ENCODE data around the gene CSNK2A1. TPM values are rescaled to one million over a fixed set of nuclear protein-coding genes. Genes with fewer than 3 reads are reported as not detected.
"Not testable (repeated sequence)": the region's sequence is repeated elsewhere in the genome, so short reads cannot be mapped to it uniquely, and the experiment has no call there.

CSNK2A1 gene
- total RNA-seq, 2 donors from 2014 or later = 168 to 184 TPM

- peaks cover 3 to 7% of the 10 kb centered on the region in 2 donors for H3K9me3 Mint-ChIP-seq
- H3K4me3 Mint-ChIP-seq = no peak overlapping the region
- no peak for DNase-seq
- H3K4me1 Mint-ChIP-seq (ENCODE audit: low read depth) = peaks cover 46% of the 10 kb centered on the region
- H3K27ac Mint-ChIP-seq = no peak overlapping the region
- H3K36me3 Mint-ChIP-seq (ENCODE audit: insufficient read depth in 2 of 2) = peaks cover 12 to 30% of the 10 kb centered on the region in 2 donors
- no peak for ATAC-seq (replicated peaks in 1 of 2)
- no peaks in the 10 kb centered on the region for H3K27me3 Mint-ChIP-seq (ENCODE audit: low read depth)
Observed at GRCh38 chr20:516799-517198, 26.8 kb downstream of the CSNK2A1 start.

GRCh38 chr20:515696-516095 lies 27.9 kb downstream of the CSNK2A1 start:
- no peak overlapping the region for H3K4me3 Mint-ChIP-seq
- peaks cover 9 to 19% of the 10 kb centered on the region in 2 donors for H3K36me3 Mint-ChIP-seq (ENCODE audit: insufficient read depth in 2 of 2)
- H3K4me1 Mint-ChIP-seq (ENCODE audit: low read depth) = peaks cover 52% of the 10 kb centered on the region
- ATAC-seq (replicated peaks in 1 of 2) (no peak), DNase-seq (no peak)
- H3K27ac Mint-ChIP-seq = no peak overlapping the region
- no peaks in the 10 kb centered on the region for H3K27me3 Mint-ChIP-seq (ENCODE audit: low read depth)
- peaks cover 3 to 7% of the 10 kb centered on the region in 2 donors for H3K9me3 Mint-ChIP-seq

DNA sequence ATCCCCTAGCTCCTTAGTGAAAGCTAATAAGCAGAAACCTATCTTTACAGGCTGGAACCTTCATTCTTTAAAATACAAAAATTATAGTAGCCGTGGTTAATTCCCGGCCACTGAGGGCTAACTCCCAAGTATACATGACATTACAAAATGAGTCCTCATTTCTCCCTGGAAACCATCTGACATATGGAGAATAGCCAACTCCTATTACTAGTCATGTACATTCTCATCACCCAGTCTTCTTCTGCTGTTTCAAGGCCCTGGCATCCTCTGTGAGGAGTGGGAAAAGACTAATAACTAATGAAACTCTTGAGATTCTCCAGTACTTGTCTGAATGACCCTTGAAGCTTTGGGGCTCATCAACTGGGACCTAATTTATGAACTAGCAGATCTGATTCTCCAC lies 30.2 kb downstream of the CSNK2A1 start:
- no peak overlapping the region for H3K4me3 Mint-ChIP-seq
- peaks cover 2 to 4% of the 10 kb centered on the region in 2 donors for H3K36me3 Mint-ChIP-seq (ENCODE audit: insufficient read depth in 2 of 2)
- H3K4me1 Mint-ChIP-seq (ENCODE audit: low read depth) = peaks cover 50% of the 10 kb centered on the region

GRCh38 chr20:510328-511057 lies 33.1 kb downstream of the CSNK2A1 start:
- not testable (repeated sequence) for H3K27ac Mint-ChIP-seq; H3K27me3 Mint-ChIP-seq (ENCODE audit: low read depth); H3K4me3 Mint-ChIP-seq; ATAC-seq (replicated peaks in 1 of 2); H3K9me3 Mint-ChIP-seq; DNase-seq
- peaks cover 26% of the 10 kb centered on the region for H3K4me1 Mint-ChIP-seq (ENCODE audit: low read depth)
- peaks cover 0 to 14% of the 10 kb centered on the region in 2 donors for H3K36me3 Mint-ChIP-seq (ENCODE audit: insufficient read depth in 2 of 2)

More for the DNA sequence above, 30.2 kb downstream of the CSNK2A1 start:
- ATAC-seq (replicated peaks in 1 of 2) = no peak
- DNase-seq = no peak
- Mint-ChIP-seq H3K27ac (peak overlapping the region; percentile 63), H3K27me3 (ENCODE audit: low read depth) (no peaks in the 10 kb centered on the region), H3K9me3 (no peaks in the 10 kb centered on the region)

- H3K4me1 Mint-ChIP-seq (ENCODE audit: low read depth) = peaks cover 16% of the 10 kb centered on the region
- ATAC-seq (replicated peaks in 1 of 2); H3K4me3 Mint-ChIP-seq: not testable (repeated sequence)
Observed at GRCh38 chr20:508364-508787, 35.2 kb downstream of the CSNK2A1 start.

GRCh38 chr20:507761-508332 lies 35.7 kb downstream of the CSNK2A1 start:
- H3K36me3 Mint-ChIP-seq (ENCODE audit: insufficient read depth in 2 of 2) = peaks cover 1 to 25% of the 10 kb centered on the region in 2 donors

More at GRCh38 chr20:508364-508787, 35.2 kb downstream of the CSNK2A1 start:
- Mint-ChIP-seq H3K36me3 (ENCODE audit: insufficient read depth in 2 of 2) (peaks cover 0 to 19% of the 10 kb centered on the region in 2 donors), H3K27ac (peak overlapping the region; percentile 60)
- not testable (repeated sequence) for H3K27me3 Mint-ChIP-seq (ENCODE audit: low read depth); H3K9me3 Mint-ChIP-seq; DNase-seq

GRCh38 chr20:507006-507758 lies 36.4 kb downstream of the CSNK2A1 start:
- ATAC-seq (replicated peaks in 1 of 2) (no peak), DNase-seq (no peak)
- Mint-ChIP-seq H3K27me3 (ENCODE audit: low read depth) (no peaks in the 10 kb centered on the region), H3K9me3 (no peaks in the 10 kb centered on the region), H3K36me3 (ENCODE audit: insufficient read depth in 2 of 2) (peaks cover 4 to 31% of the 10 kb centered on the region in 2 donors), H3K27ac (no peak overlapping the region), H3K4me3 (no peak overlapping the region), H3K4me1 (ENCODE audit: low read depth) (peaks cover 13% of the 10 kb centered on the region)

More at GRCh38 chr20:507761-508332, 35.7 kb downstream of the CSNK2A1 start:
- no peak for ATAC-seq (replicated peaks in 1 of 2)
- Mint-ChIP-seq H3K4me3 (no peak overlapping the region), H3K9me3 (no peaks in the 10 kb centered on the region), H3K27me3 (ENCODE audit: low read depth) (no peaks in the 10 kb centered on the region), H3K4me1 (ENCODE audit: low read depth) (peaks cover 13% of the 10 kb centered on the region), H3K27ac (no peak overlapping the region)
- no peak for DNase-seq

DNA sequence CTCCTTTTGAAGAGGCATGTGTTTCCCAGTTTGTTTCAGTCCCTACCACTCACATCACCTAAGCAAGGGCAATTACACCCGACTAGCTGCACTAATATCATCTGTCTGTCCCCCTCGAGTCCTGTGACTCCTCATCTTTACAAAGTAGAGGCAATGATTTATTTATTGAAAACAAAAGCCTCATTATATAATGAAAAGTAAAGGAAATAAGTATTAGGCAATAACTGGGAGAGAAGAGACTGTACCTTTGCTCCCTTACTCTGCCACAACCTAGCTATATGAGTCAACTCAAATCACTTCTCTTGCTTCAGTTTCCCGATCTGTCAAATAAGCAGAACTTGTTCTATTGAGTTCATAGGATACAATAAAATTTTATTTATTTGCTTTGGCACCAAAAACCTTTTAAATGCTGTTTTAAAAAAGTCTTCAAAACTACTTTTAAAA lies 38.9 kb downstream of the CSNK2A1 start:
- Mint-ChIP-seq H3K4me1 (ENCODE audit: low read depth) (peaks cover 6% of the 10 kb centered on the region), H3K27me3 (ENCODE audit: low read depth) (no peaks in the 10 kb centered on the region), H3K36me3 (ENCODE audit: insufficient read depth in 2 of 2) (peaks cover 4 to 37% of the 10 kb centered on the region in 2 donors), H3K9me3 (no peaks in the 10 kb centered on the region), H3K27ac (no peak overlapping the region), H3K4me3 (no peak overlapping the region)
- DNase-seq = no peak
- no peak for ATAC-seq (replicated peaks in 1 of 2)

- peaks cover 6 to 41% of the 10 kb centered on the region in 2 donors for H3K36me3 Mint-ChIP-seq (ENCODE audit: insufficient read depth in 2 of 2)
- H3K9me3 Mint-ChIP-seq = no peaks in the 10 kb centered on the region
- H3K4me3 Mint-ChIP-seq = no peak overlapping the region
- no peak overlapping the region for H3K27ac Mint-ChIP-seq
- ATAC-seq (replicated peaks in 1 of 2) = no peak
- H3K27me3 Mint-ChIP-seq (ENCODE audit: low read depth) = no peaks in the 10 kb centered on the region
- DNase-seq = no peak
- no peaks in the 10 kb centered on the region for H3K4me1 Mint-ChIP-seq (ENCODE audit: low read depth)
Observed at GRCh38 chr20:503048-503737, 40.4 kb downstream of the CSNK2A1 start.

DNA sequence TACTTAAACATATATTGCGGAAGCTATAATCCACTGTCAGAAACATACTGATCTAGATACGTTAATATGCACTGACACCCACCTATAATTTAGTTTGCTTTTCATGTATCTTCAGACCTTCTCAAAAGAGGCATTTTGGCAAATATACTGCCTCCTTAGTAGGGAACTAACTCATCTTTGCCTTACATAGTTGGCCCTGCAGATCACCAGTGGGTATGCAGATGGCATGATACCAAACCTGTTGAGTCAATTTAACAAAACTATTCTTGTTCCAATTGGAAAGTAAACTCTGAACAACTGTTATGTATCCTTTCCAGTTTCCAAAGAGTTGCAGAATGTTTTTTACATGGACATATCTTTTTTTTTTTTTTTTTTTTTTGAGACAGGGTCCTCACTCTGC lies 45.6 kb downstream of the CSNK2A1 start:
- H3K4me1 Mint-ChIP-seq (ENCODE audit: low read depth) = no peaks in the 10 kb centered on the region
- no peak for ATAC-seq (replicated peaks in 1 of 2)
- H3K27me3 Mint-ChIP-seq (ENCODE audit: low read depth) = no peaks in the 10 kb centered on the region

DNA sequence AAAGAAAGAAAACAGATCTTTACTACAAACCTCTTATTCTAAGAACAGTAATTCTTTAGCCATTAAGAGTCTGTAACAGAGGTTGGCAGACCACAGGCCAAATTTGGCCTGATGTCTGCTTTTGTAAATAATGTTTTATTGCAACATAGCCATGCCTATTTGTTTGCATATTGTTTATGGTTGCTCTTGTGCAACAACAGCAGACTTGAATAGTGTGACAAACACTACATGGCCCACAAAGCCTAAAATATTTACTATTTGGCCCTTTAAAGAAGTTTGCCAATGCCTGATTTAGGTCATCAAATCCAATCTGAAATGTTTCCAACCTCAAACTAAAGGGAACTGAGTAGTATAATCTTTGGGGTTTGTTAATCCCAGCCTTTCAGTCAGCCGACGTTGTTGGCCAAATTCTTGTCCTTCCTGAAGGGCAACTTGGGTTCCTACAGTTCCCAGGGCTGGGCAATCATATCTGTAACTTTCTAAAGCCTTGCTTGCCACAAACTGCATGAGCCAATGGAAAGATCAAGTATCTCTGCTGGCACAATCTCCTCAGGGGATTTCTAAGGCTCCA lies 47.4 kb downstream of the CSNK2A1 start:
- Mint-ChIP-seq H3K4me3 (no peak overlapping the region), H3K27ac (no peak overlapping the region), H3K4me1 (ENCODE audit: low read depth) (no peaks in the 10 kb centered on the region), H3K36me3 (ENCODE audit: insufficient read depth in 2 of 2) (peaks cover 5 to 32% of the 10 kb centered on the region in 2 donors), H3K9me3 (no peaks in the 10 kb centered on the region), H3K27me3 (ENCODE audit: low read depth) (no peaks in the 10 kb centered on the region)
- DNase-seq (no peak), ATAC-seq (replicated peaks in 1 of 2) (no peak)

More for the DNA sequence above, 45.6 kb downstream of the CSNK2A1 start:
- Mint-ChIP-seq H3K36me3 (ENCODE audit: insufficient read depth in 2 of 2) (peaks cover 6 to 34% of the 10 kb centered on the region in 2 donors), H3K4me3 (no peak overlapping the region), H3K27ac (no peak overlapping the region), H3K9me3 (no peaks in the 10 kb centered on the region)
- DNase-seq = no peak

DNA sequence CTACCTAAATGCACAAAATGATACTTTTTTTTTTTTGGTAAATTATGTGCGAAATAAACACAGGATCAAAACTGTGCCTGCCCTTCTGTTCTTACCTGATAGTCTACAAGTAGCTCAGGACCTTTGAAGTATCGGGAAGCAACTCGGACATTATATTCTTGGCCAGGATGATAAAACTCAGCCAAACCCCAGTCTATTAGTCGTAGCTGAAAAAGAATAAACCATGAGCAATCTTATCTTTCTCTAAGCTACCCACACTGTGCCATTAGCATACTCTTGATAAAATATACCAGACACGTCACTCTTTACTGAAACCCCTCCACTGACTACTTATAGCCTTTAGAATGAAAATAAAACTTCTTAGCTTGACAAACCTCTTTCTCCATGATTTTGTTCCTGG lies 51.4 kb downstream of the CSNK2A1 start:
- ATAC-seq (replicated peaks in 1 of 2) (no peak), DNase-seq (no peak)
- Mint-ChIP-seq H3K4me1 (ENCODE audit: low read depth) (no peaks in the 10 kb centered on the region), H3K4me3 (no peak overlapping the region), H3K27ac (peak overlapping the region; percentile 8), H3K36me3 (ENCODE audit: insufficient read depth in 2 of 2) (peaks cover 5 to 29% of the 10 kb centered on the region in 2 donors), H3K27me3 (ENCODE audit: low read depth) (no peaks in the 10 kb centered on the region), H3K9me3 (no peaks in the 10 kb centered on the region)

Data from activated T-cell treated with anti-CD3 and anti-CD28 coated beads, Interleukin-2, amount 50 U/mL, for 72 hours (primary cell).